ENCODE results near the gene UBE2I.

DNA sequence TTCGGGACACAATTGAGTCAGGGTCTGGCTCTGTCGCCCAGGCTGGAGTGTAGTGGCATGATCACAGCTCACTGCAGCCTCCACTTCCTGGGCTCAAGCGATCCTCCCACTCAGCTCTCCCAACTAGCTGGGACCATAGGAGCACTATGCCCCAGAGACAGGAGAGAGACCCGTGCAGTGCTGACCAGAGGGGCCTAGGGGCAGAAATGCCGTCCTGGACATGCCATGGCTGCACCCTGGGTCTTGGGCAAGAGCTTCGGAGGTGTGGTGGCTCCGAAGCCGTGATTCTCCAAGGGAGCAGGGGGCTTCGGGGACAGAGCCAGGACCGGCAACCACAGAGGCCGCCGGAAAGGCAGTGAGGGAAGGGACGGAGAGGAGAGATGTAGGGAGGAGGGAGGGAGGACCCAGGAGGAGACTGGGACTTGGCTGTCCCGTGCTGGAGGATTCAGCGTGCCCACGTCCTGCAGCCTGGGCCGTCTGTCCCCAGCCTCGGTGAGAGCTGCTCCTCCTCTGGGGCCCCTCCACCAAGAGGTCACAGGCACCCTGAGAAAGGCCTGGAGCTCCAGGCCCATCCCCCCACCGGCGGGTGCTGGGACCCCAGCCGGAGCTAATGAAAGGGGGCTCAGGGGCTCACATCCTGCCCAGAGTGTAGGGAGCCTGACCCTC is 31.7 kb upstream of the UBE2I start:
- TF ChIP-seq, protein P1, sequence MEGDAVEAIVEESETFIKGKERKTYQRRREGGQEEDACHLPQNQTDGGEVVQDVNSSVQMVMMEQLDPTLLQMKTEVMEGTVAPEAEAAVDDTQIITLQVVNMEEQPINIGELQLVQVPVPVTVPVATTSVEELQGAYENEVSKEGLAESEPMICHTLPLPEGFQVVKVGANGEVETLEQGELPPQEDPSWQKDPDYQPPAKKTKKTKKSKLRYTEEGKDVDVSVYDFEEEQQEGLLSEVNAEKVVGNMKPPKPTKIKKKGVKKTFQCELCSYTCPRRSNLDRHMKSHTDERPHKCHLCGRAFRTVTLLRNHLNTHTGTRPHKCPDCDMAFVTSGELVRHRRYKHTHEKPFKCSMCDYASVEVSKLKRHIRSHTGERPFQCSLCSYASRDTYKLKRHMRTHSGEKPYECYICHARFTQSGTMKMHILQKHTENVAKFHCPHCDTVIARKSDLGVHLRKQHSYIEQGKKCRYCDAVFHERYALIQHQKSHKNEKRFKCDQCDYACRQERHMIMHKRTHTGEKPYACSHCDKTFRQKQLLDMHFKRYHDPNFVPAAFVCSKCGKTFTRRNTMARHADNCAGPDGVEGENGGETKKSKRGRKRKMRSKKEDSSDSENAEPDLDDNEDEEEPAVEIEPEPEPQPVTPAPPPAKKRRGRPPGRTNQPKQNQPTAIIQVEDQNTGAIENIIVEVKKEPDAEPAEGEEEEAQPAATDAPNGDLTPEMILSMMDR (IDR thresholded peaks at IDR 0.05 in 4 of 5, conservative IDR thresholded peaks at IDR 0.05 in 1 of 5), result no peak
- TF ChIP-seq POLR2A (IDR thresholded peaks at IDR 0.05), result no peak
